ACC112 (cell line): Measurements from ENCODE around the gene BTBD1.

Experiments
- H2AFZ ChIP-seq: fragments of 200-600 bp; sonication (generic); one replicate; pipeline ENCODE4 v1.6.0; 2017; ENCODE audit warnings: antibody characterized with exemption, low read length; ENCODE audit not compliant: unreplicated experiment
- H3K27ac ChIP-seq: fragments of 200-600 bp; sonication (generic); 2 replicates; pipeline ENCODE4 v1.5.1; 2014; ENCODE audit warnings: low read depth, mild to moderate bottlenecking, antibody characterized with exemption, low read length, moderate library complexity
- H3K27me3 ChIP-seq: fragments of 200-600 bp; sonication (generic); 2 replicates; pipeline ENCODE4 v1.6.1; 2014; ENCODE audit warnings: mild to moderate bottlenecking, antibody characterized with exemption, low read length, moderate library complexity, mixed read lengths; ENCODE audit not compliant: insufficient read depth
- H3K36me3 ChIP-seq: fragments of 200-600 bp; sonication (generic); 2 replicates; pipeline ENCODE4 v1.6.1; 2016; ENCODE audit warnings: mild to moderate bottlenecking, antibody characterized with exemption, low read length, moderate library complexity, mixed read lengths; ENCODE audit not compliant: insufficient read depth
- H3K4me1 ChIP-seq: fragments of 200-600 bp; sonication (generic); one replicate; pipeline ENCODE4 v1.6.1; 2016; ENCODE audit warnings: low read length, mixed read lengths; ENCODE audit not compliant: insufficient read depth, unreplicated experiment, control insufficient read depth
- H3K4me3 ChIP-seq: fragments of 200-600 bp; sonication (generic); 2 replicates; pipeline ENCODE4 v1.5.1; 2014; ENCODE audit warnings: mild to moderate bottlenecking, low read depth, low read length
- H3K79me2 ChIP-seq: fragments of 200-600 bp; sonication (generic); one replicate; pipeline ENCODE4 v1.6.0; 2016; ENCODE audit warnings: low read length; ENCODE audit not compliant: control insufficient read depth, unreplicated experiment, insufficient read depth

Gene BTBD1

DNA sequence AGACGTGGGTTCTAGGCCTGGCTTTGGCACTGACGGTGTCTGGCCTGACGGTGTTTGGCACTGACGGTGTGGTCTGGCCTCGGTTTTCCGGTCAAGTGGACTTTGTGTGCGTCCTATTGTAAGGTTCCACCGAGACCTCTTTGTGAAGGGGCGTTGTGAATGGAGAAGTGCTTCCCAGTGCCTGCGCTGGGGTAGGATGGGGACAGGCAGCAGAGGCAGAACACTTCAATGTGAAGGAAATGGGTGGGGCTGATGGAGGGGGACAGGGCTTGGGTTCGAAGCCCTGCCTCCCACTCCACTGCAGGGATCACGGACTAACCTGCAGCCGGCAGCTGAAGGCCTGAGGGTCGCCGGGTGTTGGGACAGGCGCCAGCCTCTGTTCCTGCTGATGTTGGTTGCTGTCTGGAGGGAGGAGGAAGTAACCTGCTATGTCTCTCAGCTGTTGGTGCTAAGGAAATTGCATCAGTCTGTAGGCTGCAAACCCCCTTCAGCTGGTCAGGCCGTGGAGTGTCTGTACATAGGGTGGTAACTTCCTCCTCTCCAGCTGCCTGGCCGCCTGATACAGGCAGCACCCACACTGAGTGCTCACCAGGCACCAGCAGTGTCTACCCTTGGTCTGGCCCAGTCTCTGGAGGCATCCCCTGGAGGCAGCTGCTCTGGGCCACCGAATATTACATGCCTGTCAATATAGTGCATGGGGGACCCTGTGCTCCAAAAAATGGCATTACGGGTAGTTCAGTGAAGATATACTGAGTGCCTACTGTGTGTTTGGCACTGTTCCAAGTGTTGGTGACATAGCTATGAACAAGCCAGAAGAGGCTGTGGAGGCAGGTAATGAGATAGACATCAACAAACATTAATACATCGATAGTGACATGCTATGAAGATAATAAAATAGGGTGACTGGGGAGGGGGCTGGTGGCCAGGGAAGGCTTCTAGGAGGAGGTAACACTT is 41.5 kb upstream of the BTBD1 start:
- Histone ChIP-seq H3K36me3 (no peaks in the 10 kb centered on the region), H2AFZ (no peak overlapping the region), H3K27ac (no peak overlapping the region), H3K79me2 (no peaks in the 10 kb centered on the region), H3K27me3 (peaks cover 23% of the 10 kb centered on the region), H3K4me3 (peak overlapping the region; percentile 75), H3K4me1 (peaks cover 25% of the 10 kb centered on the region)

DNA sequence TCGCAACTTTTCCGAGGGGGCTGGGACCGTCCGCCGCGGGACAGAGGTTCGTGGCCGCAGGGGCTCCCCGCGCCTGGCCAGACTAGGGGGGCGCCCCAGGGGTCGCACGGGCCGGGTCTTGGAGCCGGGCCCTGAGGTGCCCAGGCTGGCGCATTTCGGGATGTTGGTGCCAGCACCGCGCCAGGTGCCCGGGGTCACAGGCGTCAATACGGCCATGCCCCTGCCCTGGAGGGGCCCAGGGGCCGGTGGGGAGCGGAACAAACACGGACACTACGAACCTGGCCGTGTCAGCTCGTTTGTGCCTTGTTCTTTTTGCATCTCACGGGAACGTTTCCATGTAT is 40.8 kb upstream of the BTBD1 start:
- peak overlapping the region; percentile 75 for H3K4me3 ChIP-seq
- no peak overlapping the region for H3K27ac ChIP-seq
- no peaks in the 10 kb centered on the region for H3K36me3 ChIP-seq
- peak overlapping the region; percentile 89 for H2AFZ ChIP-seq
- H3K79me2 ChIP-seq: no peaks in the 10 kb centered on the region
- H3K27me3 ChIP-seq: peaks cover 24% of the 10 kb centered on the region
- peaks cover 18% of the 10 kb centered on the region for H3K4me1 ChIP-seq

DNA sequence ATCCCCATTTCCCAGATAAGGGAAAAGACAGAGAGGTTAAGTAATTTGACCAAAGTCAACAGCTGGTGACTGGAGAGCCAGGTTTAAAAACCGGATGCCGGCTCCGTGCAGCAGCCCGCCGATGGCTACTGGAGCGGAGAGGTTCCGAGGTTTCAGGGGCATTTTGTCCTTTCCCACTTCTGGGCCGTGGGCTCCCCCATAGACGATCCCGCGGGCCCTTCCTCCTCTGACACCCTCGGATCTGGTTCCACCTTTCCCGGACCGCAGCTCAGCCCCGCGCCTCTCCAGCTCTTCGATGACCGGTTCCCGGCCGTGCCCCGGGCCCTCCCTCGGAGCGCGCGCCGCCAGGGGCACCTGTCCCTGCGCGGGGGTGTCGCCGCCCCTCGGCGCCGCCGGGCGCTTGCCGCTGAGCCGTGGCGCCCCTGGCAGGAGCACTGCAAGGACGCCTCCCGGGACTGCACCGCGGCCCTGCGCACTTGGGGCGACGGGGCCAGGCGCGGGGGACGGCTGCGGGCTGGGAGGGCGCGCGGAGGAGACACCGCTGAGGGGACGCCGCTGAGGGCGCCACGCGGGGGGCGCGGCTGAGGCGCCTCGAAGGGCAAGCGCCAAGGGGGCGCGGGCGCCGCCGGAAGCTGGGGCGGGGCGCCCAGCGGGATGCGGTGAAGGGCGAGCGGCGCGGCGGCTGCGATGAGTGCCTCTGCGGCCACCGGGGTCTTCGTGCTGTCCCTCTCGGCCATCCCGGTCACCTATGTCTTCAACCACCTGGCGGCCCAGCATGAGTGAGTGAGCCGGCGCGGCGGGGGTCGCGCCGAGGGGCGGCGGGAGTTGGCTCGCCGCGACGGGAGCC is 40.2 kb upstream of the BTBD1 start, which contains the start of gene TM6SF1:
Gene TM6SF1 (plus strand): TSS at position 652 of the 847 bp plus-strand sequence. CDS start 36 bp downstream, at position 688.
- H3K27me3 ChIP-seq: peaks cover 29% of the 10 kb centered on the region
- no peaks in the 10 kb centered on the region for H3K79me2 ChIP-seq
- H3K4me3 ChIP-seq: peak within 1 kb of the TSS; percentile 75
- peak within 1 kb of the TSS; percentile 89 for H2AFZ ChIP-seq
- no peak within 1 kb of the TSS for H3K27ac ChIP-seq
- H3K36me3 ChIP-seq: no peaks in the 10 kb centered on the region
- peaks cover 12% of the 10 kb centered on the region for H3K4me1 ChIP-seq

DNA sequence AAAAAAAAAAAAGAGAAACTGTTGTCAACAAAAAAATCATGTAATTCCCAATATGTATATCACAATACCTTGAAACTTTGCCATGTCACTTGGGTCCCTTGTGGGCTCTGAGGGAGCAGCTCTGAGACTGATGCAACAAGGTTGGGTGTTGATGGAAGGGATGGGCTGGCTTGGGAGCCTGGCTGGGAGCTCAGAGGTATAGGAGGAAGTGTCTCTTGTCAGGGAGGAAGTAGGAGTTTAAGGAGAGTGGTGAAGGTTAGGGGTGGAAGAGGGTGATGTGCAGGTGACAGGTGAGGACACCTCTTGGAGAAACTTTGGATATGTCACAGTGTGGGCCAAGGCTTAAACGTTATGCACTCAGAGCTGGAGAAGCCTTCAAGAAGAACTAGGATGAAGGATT is 38.4 kb upstream of the BTBD1 start:
- Histone ChIP-seq H3K27ac (no peak overlapping the region), H3K36me3 (no peaks in the 10 kb centered on the region), H3K4me3 (no peak overlapping the region), H3K79me2 (no peaks in the 10 kb centered on the region), H3K27me3 (peaks cover 45% of the 10 kb centered on the region), H3K4me1 (peaks cover 7% of the 10 kb centered on the region), H2AFZ (no peak overlapping the region)

DNA sequence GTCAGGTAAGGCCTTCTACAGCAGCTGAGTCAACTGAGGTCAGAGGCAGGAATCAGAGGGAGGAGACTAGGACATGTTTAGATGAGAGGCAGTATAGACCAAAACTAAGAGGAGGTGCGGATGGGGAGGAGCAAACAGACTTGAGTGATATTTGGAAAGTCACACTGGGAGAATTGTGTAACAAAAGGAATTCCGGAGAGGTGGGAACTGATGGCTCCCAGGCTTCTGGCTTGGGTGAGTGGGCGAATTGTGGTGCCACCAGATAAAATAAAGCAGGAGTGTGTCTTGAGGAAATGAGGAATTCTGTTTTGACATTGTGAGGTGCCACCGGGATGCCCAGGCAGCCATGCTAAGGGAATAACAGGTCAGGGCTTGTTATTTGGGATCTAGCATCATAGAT is 37.1 kb upstream of the BTBD1 start:
- no peak overlapping the region for H3K27ac ChIP-seq
- peaks cover 57% of the 10 kb centered on the region for H3K27me3 ChIP-seq

GRCh38 chr15:83102346-83102745 is 35.3 kb upstream of the BTBD1 start:
- H3K4me3 ChIP-seq: no peak overlapping the region
- no peaks in the 10 kb centered on the region for H3K79me2 ChIP-seq
- H3K27ac ChIP-seq: no peak overlapping the region

More for the DNA sequence above, 37.1 kb upstream of the BTBD1 start:
- Histone ChIP-seq H3K79me2 (no peaks in the 10 kb centered on the region), H3K4me3 (no peak overlapping the region), H3K36me3 (no peaks in the 10 kb centered on the region), H2AFZ (no peak overlapping the region), H3K4me1 (peaks cover 7% of the 10 kb centered on the region)

DNA sequence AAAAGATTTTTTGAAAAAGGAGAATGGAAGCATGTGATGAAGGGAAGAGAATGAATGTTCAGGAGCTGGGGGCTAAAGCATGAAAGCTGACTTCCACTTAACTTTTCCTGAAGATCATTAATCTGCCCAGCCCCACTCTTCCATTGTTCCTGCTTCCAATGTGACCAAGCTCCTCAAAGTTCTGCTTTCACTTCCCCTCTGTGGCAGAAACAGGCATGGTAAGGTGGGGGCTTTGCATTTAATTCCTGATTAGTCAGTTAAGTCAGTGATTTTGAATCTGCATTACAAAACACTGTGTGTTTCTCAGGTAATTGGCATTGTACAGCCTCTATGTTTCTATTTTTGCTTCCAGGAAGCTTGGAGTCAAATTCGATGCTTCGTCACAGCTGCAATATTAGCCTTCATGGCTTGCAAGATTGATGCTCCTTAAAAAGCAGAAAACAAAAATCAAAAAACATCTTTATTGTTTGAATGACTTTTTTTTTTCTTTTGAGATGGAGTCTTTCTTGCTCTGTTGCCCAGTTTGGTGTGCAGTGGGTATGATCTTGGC is 33.1 kb upstream of the BTBD1 start:
- Histone ChIP-seq H3K27ac (no peak overlapping the region), H3K4me1 (no peaks in the 10 kb centered on the region), H3K36me3 (no peaks in the 10 kb centered on the region), H3K4me3 (no peak overlapping the region), H3K27me3 (peaks cover 59% of the 10 kb centered on the region), H2AFZ (no peak overlapping the region), H3K79me2 (no peaks in the 10 kb centered on the region)

More at GRCh38 chr15:83102346-83102745, 35.3 kb upstream of the BTBD1 start:
- no peaks in the 10 kb centered on the region for H3K4me1 ChIP-seq
- no peak overlapping the region for H2AFZ ChIP-seq
- H3K27me3 ChIP-seq: peaks cover 61% of the 10 kb centered on the region
- H3K36me3 ChIP-seq: no peaks in the 10 kb centered on the region

- Histone ChIP-seq H3K4me3 (no peak overlapping the region), H3K27ac (no peak overlapping the region), H3K27me3 (peaks cover 59% of the 10 kb centered on the region), H3K4me1 (no peaks in the 10 kb centered on the region), H3K79me2 (no peaks in the 10 kb centered on the region), H3K36me3 (no peaks in the 10 kb centered on the region), H2AFZ (no peak overlapping the region)
Observed at GRCh38 chr15:83099290-83099689, 32.2 kb upstream of the BTBD1 start.

GRCh38 chr15:83098079-83098478 is 31.0 kb upstream of the BTBD1 start:
- no peak overlapping the region for H3K4me3 ChIP-seq
- H3K27me3 ChIP-seq: peaks cover 59% of the 10 kb centered on the region
- peaks cover 2% of the 10 kb centered on the region for H3K4me1 ChIP-seq
- H2AFZ ChIP-seq: no peak overlapping the region
- H3K79me2 ChIP-seq: no peaks in the 10 kb centered on the region
- H3K27ac ChIP-seq: no peak overlapping the region
- no peaks in the 10 kb centered on the region for H3K36me3 ChIP-seq

GRCh38 chr15:83094583-83094982 is 27.5 kb upstream of the BTBD1 start:
- H3K36me3 ChIP-seq: no peaks in the 10 kb centered on the region
- H3K4me3 ChIP-seq: no peak overlapping the region
- H3K27me3 ChIP-seq: peaks cover 29% of the 10 kb centered on the region
- H2AFZ ChIP-seq: no peak overlapping the region
- peaks cover 9% of the 10 kb centered on the region for H3K4me1 ChIP-seq
- H3K27ac ChIP-seq: no peak overlapping the region
- no peaks in the 10 kb centered on the region for H3K79me2 ChIP-seq
